K562 (cell line): ENCODE data around the gene EXOSC1. TPM values are rescaled to one million over a fixed set of nuclear protein-coding genes. Genes with fewer than 3 reads are reported as not detected.

Experiments used
- ATF1 ChIP-seq, 2 experiments: fragments of 450-650 bp in 1 of 2; IDR thresholded peaks; 2 replicates each; pipeline ENCODE4 v1.6.1; 2016; ENCODE audit warnings: missing compliant biosample characterization in 1 of 2, missing genetic modification characterization in 1 of 2
- BCOR ChIP-seq: fragments of 450-650 bp; IDR thresholded peaks from 2 replicates; pipeline ENCODE4 v1.6.1; 2016
- CBFA2T3 ChIP-seq: fragments of 450-650 bp; IDR thresholded peaks from 2 replicates; pipeline ENCODE4 v1.6.1; 2017
- FOXA1 ChIP-seq: fragments of 450-650 bp; IDR thresholded peaks from 2 replicates; pipeline ENCODE4 v1.6.1; 2016; ENCODE audit warnings: mild to moderate bottlenecking, borderline replicate concordance
- MECOM ChIP-seq: fragments of 250-450 bp; sonication (Bioruptor Pico); IDR thresholded peaks from 2 replicates; pipeline ENCODE4 v1.8.0; 2022; ENCODE audit warnings: inconsistent platforms
- NCOA4 ChIP-seq: fragments of 450-650 bp; IDR thresholded peaks from 2 replicates; pipeline ENCODE4 v1.6.1; 2018; ENCODE audit warnings: mild to moderate bottlenecking; ENCODE audit not compliant: partially characterized antibody
- NCOA6 ChIP-seq: fragments of 450-650 bp; IDR thresholded peaks from 2 replicates; pipeline ENCODE4 v1.6.1; 2017; ENCODE audit warnings: mild to moderate bottlenecking
- NFATC3 ChIP-seq: fragments of 450-650 bp; IDR thresholded peaks from 2 replicates; pipeline ENCODE4 v1.6.1; 2017; ENCODE audit warnings: mild to moderate bottlenecking
- SAFB2 ChIP-seq: fragments of 200-400 bp; formaldehyde crosslinking; IDR thresholded peaks from 2 replicates; pipeline ENCODE4 v1.6.1; 2018; ENCODE audit warnings: borderline replicate concordance, low read length, low read depth, moderate library complexity; ENCODE audit not compliant: severe bottlenecking
- SMAD1 ChIP-seq: fragments of 150-350 bp; IDR thresholded peaks from 2 replicates; pipeline ENCODE4 v1.6.1; 2014; ENCODE audit warnings: low read length, low read depth; ENCODE audit not compliant: partially characterized antibody
- ZC3H11A ChIP-seq: IDR thresholded peaks from 2 replicates; pipeline ENCODE4 v1.6.1; 2012; ENCODE audit warnings: low read depth, low read length, improper control_type of control experiment
- ZNF175 ChIP-seq: fragments of 200-800 bp; sonication (Bioruptor generic); IDR thresholded peaks from 2 replicates; pipeline ENCODE4 v1.6.1; 2016; ENCODE audit warnings: low read depth, mild to moderate bottlenecking, missing genetic modification characterization, missing compliant biosample characterization
- polyA plus RNA-seq, 8 experiments: library from polyadenylated mRNA; depleted of rRNA in 4 of 8; stranded (reverse) in 5 of 8; unstranded in 3 of 8; fragments of >200 nt; fragmentation: Nextera tagmentation in 2 of 8; fragmentation: Illumina TruSeq in 1 of 8; extraction: Ambion mirVana in 2 of 8; extraction: Trizol in 1 of 8; gene quantifications; 2 replicates each; pipeline versions ENCODE4 v1.2.1 to v1.2.3, GENCODE V29; 2011 to 2014; ENCODE audit warnings: inconsistent platforms in 1 of 8, missing spikeins in 1 of 8
- total RNA-seq, 7 experiments: library from RNA; depleted of rRNA in 6 of 7; stranded (reverse); fragments of >200 nt in 6 of 7; fragmentation: Illumina TruSeq in 2 of 7; extraction: Trizol in 2 of 7; gene quantifications; 2 replicates each; pipeline versions ENCODE4 v1.2.1 to v1.2.3, GENCODE V29; 2011 to 2021; ENCODE audit warnings: low replicate concordance in 1 of 7
- TF ChIP-seq, protein P1 (sequence below): fragments of 250-450 bp; sonication (Bioruptor Pico); IDR thresholded peaks from 2 replicates; pipeline ENCODE4 v1.5.0; 2021; ENCODE audit warnings: mild to moderate bottlenecking, moderate library complexity
- TF ChIP-seq, protein P2 (sequence below): fragments of 250-450 bp; sonication (Bioruptor Pico); IDR thresholded peaks from 2 replicates; pipeline ENCODE4 v1.8.0; 2021; ENCODE audit warnings: moderate library complexity, mild to moderate bottlenecking, inconsistent platforms
- TF ChIP-seq, protein P3 (sequence below): fragments of 450-650 bp; IDR thresholded peaks from 2 replicates; pipeline ENCODE4 v1.7.0; 2016; ENCODE audit warnings: borderline replicate concordance
- TF ChIP-seq, protein P4 (sequence below): sonication (generic); formaldehyde crosslinking; IDR thresholded peaks from 2 replicates; pipeline ENCODE4 v1.8.0; 2022; ENCODE audit warnings: mild to moderate bottlenecking, missing genetic modification reagents

EXOSC1 gene
- total and polyA plus RNA-seq, 9 of the 15 experiments (the other 6 are each of a cell fraction or from before 2014, with no cell fraction given) = 44.3 to 117 (median 67.0) TPM

DNA sequence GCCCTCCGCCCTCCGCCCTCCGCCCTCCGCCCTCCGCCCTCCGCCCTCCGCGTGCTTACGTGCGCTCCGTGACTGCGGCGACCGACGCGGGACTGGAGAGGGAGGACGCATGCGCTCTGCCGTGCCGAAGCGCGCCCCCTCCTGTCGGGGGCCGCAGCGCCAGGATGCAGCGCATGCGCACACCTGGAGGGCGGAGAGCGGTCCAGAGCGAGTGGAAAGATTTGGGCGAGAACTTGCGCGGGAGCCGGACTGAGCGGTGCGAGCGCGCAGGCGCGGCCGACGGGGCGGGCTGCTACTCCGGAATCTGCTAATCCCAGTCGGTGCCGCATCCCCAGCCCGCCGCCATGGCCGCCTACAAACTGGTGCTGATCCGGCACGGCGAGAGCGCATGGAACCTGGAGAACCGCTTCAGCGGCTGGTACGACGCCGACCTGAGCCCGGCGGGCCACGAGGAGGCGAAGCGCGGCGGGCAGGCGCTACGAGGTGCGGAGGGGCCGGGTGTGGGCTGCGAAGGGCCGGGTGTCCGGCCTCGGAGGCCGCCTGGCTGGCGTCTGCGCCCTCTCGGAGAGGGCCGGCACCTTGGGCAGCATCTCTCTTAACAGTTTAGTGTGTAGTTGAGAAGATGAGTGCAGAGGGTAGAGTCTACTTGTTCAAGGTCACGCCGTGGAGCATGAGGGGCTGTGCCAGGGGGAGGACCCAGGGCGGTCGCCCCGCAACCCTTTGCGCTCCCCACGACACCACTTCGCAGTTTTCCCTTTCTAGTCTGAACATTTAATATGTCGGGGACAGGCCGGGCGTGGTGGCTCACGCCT, 19.6 kb downstream of the EXOSC1 start, which contains the start of gene PGAM1 (continued):
- TF ChIP-seq, protein P1, sequence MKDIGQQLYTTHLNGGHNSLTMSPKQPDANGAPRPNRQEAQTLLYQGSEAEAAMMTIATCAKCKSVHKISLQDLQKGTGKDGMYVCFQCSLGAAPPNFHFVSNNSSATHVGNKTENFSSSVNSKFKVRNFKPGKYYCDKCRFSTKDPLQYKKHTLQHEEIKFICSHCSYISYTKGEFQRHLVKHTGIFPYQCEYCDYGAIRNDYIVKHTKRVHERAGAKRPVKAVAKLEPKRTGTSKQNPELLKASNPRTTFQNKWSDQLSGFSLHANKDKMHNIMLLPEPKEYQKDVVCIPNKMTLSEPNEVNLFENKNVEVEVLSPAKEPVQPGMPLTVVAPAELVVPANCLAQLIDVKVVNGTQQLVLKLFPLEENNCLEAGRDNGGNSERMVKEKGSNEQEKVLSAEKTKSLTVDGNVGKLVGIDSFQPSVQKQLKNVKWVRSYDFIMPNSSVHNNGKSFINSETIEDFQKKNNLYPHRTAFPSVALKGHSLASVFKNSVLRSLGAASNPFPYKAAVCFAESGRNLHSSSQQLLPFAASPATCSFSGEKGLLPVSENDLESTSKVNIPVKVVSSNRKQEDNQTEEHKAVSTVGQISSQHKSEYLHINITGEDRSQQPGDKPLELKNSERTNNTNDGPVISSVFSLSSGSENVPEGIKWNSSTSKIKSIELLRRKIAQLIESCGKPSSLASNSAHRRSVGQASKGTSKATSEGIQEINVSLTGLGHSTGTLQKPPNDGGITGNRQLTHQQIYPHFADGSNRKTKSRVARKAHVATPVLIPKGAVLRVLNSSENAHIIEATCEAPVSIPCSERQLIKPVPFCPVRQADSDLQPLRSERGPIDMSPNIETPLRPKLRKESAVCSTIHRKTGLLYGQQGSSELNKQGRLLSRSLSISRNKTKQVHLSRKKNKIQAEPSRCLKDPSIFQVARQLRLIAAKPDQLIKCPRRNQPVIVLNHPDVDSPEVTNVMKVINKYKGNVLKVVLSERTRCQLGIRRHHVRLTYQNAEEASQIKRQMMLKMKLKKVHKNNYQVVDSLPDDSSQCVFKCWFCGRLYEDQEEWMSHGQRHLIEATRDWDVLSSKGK = no peak
- TF ChIP-seq, protein P2, sequence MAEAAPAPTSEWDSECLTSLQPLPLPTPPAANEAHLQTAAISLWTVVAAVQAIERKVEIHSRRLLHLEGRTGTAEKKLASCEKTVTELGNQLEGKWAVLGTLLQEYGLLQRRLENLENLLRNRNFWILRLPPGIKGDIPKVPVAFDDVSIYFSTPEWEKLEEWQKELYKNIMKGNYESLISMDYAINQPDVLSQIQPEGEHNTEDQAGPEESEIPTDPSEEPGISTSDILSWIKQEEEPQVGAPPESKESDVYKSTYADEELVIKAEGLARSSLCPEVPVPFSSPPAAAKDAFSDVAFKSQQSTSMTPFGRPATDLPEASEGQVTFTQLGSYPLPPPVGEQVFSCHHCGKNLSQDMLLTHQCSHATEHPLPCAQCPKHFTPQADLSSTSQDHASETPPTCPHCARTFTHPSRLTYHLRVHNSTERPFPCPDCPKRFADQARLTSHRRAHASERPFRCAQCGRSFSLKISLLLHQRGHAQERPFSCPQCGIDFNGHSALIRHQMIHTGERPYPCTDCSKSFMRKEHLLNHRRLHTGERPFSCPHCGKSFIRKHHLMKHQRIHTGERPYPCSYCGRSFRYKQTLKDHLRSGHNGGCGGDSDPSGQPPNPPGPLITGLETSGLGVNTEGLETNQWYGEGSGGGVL (CRISPR knock-in tag) = no peak
- TF ChIP-seq NCOA4 (no peak), CBFA2T3 (no peak), SMAD1 (no peak), SAFB2 (no peak), NFATC3 (no peak), FOXA1 (no peak), ATF1 (CRISPR knock-in tag; IDR thresholded peaks at IDR 0.05) (no peak), ATF1 (tag; IDR thresholded peaks at IDR 0.05) (peak; percentile 17; the same call in 1 of the 2 replicates), ZC3H11A (no peak), NCOA6 (no peak; the same call in 1 of the 2 replicates), ZNF175 (no peak), MECOM (CRISPR knock-in tag) (no peak), BCOR (no peak)
- TF ChIP-seq, protein P3, sequence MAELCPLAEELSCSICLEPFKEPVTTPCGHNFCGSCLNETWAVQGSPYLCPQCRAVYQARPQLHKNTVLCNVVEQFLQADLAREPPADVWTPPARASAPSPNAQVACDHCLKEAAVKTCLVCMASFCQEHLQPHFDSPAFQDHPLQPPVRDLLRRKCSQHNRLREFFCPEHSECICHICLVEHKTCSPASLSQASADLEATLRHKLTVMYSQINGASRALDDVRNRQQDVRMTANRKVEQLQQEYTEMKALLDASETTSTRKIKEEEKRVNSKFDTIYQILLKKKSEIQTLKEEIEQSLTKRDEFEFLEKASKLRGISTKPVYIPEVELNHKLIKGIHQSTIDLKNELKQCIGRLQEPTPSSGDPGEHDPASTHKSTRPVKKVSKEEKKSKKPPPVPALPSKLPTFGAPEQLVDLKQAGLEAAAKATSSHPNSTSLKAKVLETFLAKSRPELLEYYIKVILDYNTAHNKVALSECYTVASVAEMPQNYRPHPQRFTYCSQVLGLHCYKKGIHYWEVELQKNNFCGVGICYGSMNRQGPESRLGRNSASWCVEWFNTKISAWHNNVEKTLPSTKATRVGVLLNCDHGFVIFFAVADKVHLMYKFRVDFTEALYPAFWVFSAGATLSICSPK = no peak
- TF ChIP-seq, protein P4, sequence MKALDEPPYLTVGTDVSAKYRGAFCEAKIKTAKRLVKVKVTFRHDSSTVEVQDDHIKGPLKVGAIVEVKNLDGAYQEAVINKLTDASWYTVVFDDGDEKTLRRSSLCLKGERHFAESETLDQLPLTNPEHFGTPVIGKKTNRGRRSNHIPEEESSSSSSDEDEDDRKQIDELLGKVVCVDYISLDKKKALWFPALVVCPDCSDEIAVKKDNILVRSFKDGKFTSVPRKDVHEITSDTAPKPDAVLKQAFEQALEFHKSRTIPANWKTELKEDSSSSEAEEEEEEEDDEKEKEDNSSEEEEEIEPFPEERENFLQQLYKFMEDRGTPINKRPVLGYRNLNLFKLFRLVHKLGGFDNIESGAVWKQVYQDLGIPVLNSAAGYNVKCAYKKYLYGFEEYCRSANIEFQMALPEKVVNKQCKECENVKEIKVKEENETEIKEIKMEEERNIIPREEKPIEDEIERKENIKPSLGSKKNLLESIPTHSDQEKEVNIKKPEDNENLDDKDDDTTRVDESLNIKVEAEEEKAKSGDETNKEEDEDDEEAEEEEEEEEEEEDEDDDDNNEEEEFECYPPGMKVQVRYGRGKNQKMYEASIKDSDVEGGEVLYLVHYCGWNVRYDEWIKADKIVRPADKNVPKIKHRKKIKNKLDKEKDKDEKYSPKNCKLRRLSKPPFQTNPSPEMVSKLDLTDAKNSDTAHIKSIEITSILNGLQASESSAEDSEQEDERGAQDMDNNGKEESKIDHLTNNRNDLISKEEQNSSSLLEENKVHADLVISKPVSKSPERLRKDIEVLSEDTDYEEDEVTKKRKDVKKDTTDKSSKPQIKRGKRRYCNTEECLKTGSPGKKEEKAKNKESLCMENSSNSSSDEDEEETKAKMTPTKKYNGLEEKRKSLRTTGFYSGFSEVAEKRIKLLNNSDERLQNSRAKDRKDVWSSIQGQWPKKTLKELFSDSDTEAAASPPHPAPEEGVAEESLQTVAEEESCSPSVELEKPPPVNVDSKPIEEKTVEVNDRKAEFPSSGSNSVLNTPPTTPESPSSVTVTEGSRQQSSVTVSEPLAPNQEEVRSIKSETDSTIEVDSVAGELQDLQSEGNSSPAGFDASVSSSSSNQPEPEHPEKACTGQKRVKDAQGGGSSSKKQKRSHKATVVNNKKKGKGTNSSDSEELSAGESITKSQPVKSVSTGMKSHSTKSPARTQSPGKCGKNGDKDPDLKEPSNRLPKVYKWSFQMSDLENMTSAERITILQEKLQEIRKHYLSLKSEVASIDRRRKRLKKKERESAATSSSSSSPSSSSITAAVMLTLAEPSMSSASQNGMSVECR (CRISPR knock-in tag) = 0 out of 2 replicates have a peak, but pooled peaks have one; percentile 41
